ENCODE measurements around the gene DNAJA2. TPM values are rescaled to one million over a fixed set of nuclear protein-coding genes. Genes with fewer than 3 reads are reported as not detected.
"Not testable (repeated sequence)": the region's sequence is repeated elsewhere in the genome, so short reads cannot be mapped to it uniquely, and the experiment has no call there.

The DNAJA2 gene
- total RNA-seq, 5 donors from 2014 or later (not counting 1 experiment from before 2014, with no cell fraction given) = 60.4 to 75.3 (median 67.4) TPM

GRCh38 chr16:47013172-47013571 is 39.7 kb upstream of the DNAJA2 start:
- Mint-ChIP-seq H3K27me3 (no peaks in the 10 kb centered on the region), H3K9me3 (no peaks in the 10 kb centered on the region), H3K4me3 (no peak overlapping the region), H3K27ac (no peak overlapping the region), H3K36me3 (no peaks in the 10 kb centered on the region), H3K4me1 (peaks cover 18 to 20% (median 18%) of the 10 kb centered on the region in 3 donors)
- ATAC-seq (replicated peaks in 1 of 4) = no peak
- Histone ChIP-seq H3K27me3 (replicated peaks in 1 of 2; ENCODE audit: control insufficient read depth in 2 of 2, extremely low read depth in 1 of 2, insufficient read depth in 2 of 2, low read length in 1 of 2) (peaks cover 0 to 2% of the 10 kb centered on the region in 2 experiments), H3K4me3 (ENCODE audit: control insufficient read depth in 1 of 2, extremely low read depth in 1 of 2, low read length in 1 of 2) (no peak overlapping the region), H3K9me3 (no peaks in the 10 kb centered on the region), H3K36me3 (ENCODE audit: control insufficient read depth in 2 of 2, extremely low read depth in 1 of 2, insufficient read depth in 1 of 2, low read length in 1 of 2) (no peaks in the 10 kb centered on the region), H3K27ac (ENCODE audit: low read length) (no peak overlapping the region), H3K4me1 (ENCODE audit: control insufficient read depth in 1 of 2, extremely low read depth in 1 of 2, insufficient read depth in 2 of 2, low read length in 2 of 2) (peaks cover 5 to 17% of the 10 kb centered on the region in 2 experiments)
- WGBS (ENCODE audit: insufficient coverage) = no CpG with 5 or more reads among the region's 4 CpGs
- DNase-seq = no peak
- ChIA-PET CTCF (no interaction called here), POLR2A (no interaction called here)

GRCh38 chr16:47010812-47011211 is 37.3 kb upstream of the DNAJA2 start:
- DNase-seq; H3K4me1 ChIP-seq (ENCODE audit: control insufficient read depth in 1 of 2, extremely low read depth in 1 of 2, insufficient read depth in 2 of 2, low read length in 2 of 2); ATAC-seq (replicated peaks in 1 of 4); H3K9me3 ChIP-seq; H3K36me3 ChIP-seq (ENCODE audit: control insufficient read depth in 2 of 2, extremely low read depth in 1 of 2, insufficient read depth in 1 of 2, low read length in 1 of 2); POLR2A ChIA-PET; H3K9me3 Mint-ChIP-seq; H3K36me3 Mint-ChIP-seq; CTCF ChIA-PET; H3K4me1 Mint-ChIP-seq; H3K4me3 ChIP-seq (ENCODE audit: control insufficient read depth in 1 of 2, extremely low read depth in 1 of 2, low read length in 1 of 2); H3K4me3 Mint-ChIP-seq; H3K27ac ChIP-seq (ENCODE audit: low read length); H3K27ac Mint-ChIP-seq; H3K27me3 Mint-ChIP-seq; H3K27me3 ChIP-seq (replicated peaks in 1 of 2; ENCODE audit: control insufficient read depth in 2 of 2, extremely low read depth in 1 of 2, insufficient read depth in 2 of 2, low read length in 1 of 2): not testable (repeated sequence)
- WGBS (ENCODE audit: insufficient coverage) = no CpG with 5 or more reads among the region's 2 CpGs

DNA sequence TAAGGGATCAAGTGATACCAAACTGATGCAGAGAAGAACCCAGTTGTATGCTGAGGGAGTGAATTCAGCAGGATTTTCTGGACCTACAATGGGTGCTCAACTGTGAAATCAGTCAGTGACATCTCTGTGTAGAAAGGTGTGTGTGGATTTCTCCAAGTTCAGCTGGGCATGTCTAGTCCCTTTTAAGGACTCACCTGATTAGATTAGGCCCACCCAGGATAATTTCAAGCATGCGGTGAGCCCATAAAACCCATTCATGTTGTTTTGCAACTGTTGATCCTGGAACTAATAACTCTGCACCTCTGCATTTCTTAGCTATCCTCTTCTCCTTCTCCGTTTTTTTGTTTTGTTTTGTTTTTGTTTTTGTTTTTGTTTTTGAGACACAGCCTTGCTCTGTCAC is 35.1 kb upstream of the DNAJA2 start:
- Histone ChIP-seq H3K27me3 (replicated peaks in 1 of 2; ENCODE audit: control insufficient read depth in 2 of 2, extremely low read depth in 1 of 2, insufficient read depth in 2 of 2, low read length in 1 of 2) (peaks cover 0 to 2% of the 10 kb centered on the region in 2 experiments), H3K36me3 (ENCODE audit: control insufficient read depth in 2 of 2, extremely low read depth in 1 of 2, insufficient read depth in 1 of 2, low read length in 1 of 2) (no peaks in the 10 kb centered on the region), H3K9me3 (no peaks in the 10 kb centered on the region), H3K27ac (ENCODE audit: low read length) (no peak overlapping the region), H3K4me3 (ENCODE audit: control insufficient read depth in 1 of 2, extremely low read depth in 1 of 2, low read length in 1 of 2) (no peak overlapping the region), H3K4me1 (ENCODE audit: control insufficient read depth in 1 of 2, extremely low read depth in 1 of 2, insufficient read depth in 2 of 2, low read length in 2 of 2) (no peaks in the 10 kb centered on the region)
- H3K4me1 Mint-ChIP-seq = peaks cover 0 to 3% (median 0%) of the 10 kb centered on the region in 3 donors
- H3K9me3 Mint-ChIP-seq = no peaks in the 10 kb centered on the region
- no peaks in the 10 kb centered on the region for H3K36me3 Mint-ChIP-seq
- WGBS (ENCODE audit: insufficient coverage) = 100% methylated on average over 1 of the region's 2 CpGs
- DNase-seq (no peak), ATAC-seq (replicated peaks in 1 of 4) (no peak)
- POLR2A ChIA-PET = no interaction called here
- CTCF ChIA-PET = interaction anchor here in 1 of 2 donors (0.6 kb wide), 1 partner anchor 25 kb away, joined by 6 read pairs; no protein-coding TSS in a partner anchor
- H3K27ac Mint-ChIP-seq = peak overlapping the region in 1 of 2 donors; percentile 28
- H3K27me3 Mint-ChIP-seq = no peaks in the 10 kb centered on the region
- no peak overlapping the region for H3K4me3 Mint-ChIP-seq

DNA sequence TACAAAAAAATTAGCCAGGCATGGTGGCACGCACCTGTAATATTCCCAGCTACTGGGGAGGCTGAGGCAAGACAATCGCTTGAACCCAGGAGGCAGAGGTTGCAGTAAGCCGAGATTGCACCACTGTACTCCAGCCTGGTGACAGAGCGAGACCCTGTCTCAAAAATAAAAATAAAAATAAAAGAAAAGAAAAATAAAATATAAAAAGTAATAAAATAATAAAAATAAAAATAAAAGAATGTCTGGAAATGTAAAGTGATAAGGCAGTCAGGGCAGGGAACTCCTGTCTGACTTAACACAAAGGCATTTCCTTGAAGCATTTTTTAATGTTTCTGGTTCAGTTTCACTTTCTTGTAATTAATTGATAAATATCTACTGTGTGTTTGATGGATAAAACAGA is 34.7 kb upstream of the DNAJA2 start:
- Mint-ChIP-seq H3K27ac (peak overlapping the region in 1 of 2 donors; percentile 28), H3K27me3 (no peaks in the 10 kb centered on the region), H3K4me3 (no peak overlapping the region), H3K4me1 (peaks cover 0 to 3% (median 0%) of the 10 kb centered on the region in 3 donors), H3K36me3 (no peaks in the 10 kb centered on the region), H3K9me3 (no peaks in the 10 kb centered on the region)
- no peak overlapping the region for H3K27ac ChIP-seq (ENCODE audit: low read length)
- ChIA-PET POLR2A (interaction anchor here in 1 of 2 donors (0.7 kb wide), 1 partner anchor 149 kb away, joined by 4 read pairs; no protein-coding TSS in a partner anchor), CTCF (interaction anchor here (0.6 to 0.7 kb wide), 5 partner anchors 18 to 1143 kb away, joined by 3 to 5 read pairs (median 4); no protein-coding TSS in a partner anchor)
- no peaks in the 10 kb centered on the region for H3K36me3 ChIP-seq (ENCODE audit: control insufficient read depth in 2 of 2, extremely low read depth in 1 of 2, insufficient read depth in 1 of 2, low read length in 1 of 2)
- DNase-seq (no peak), ATAC-seq (replicated peaks in 1 of 4) (no peak)
- H3K9me3 ChIP-seq = no peaks in the 10 kb centered on the region
- H3K4me3 ChIP-seq (ENCODE audit: control insufficient read depth in 1 of 2, extremely low read depth in 1 of 2, low read length in 1 of 2) = no peak overlapping the region
- peaks cover 0 to 2% of the 10 kb centered on the region in 2 experiments for H3K27me3 ChIP-seq (replicated peaks in 1 of 2; ENCODE audit: control insufficient read depth in 2 of 2, extremely low read depth in 1 of 2, insufficient read depth in 2 of 2, low read length in 1 of 2)
- 100% methylated on average over 1 of the region's 4 CpGs for WGBS (ENCODE audit: insufficient coverage)
- no peaks in the 10 kb centered on the region for H3K4me1 ChIP-seq (ENCODE audit: control insufficient read depth in 1 of 2, extremely low read depth in 1 of 2, insufficient read depth in 2 of 2, low read length in 2 of 2)

DNA sequence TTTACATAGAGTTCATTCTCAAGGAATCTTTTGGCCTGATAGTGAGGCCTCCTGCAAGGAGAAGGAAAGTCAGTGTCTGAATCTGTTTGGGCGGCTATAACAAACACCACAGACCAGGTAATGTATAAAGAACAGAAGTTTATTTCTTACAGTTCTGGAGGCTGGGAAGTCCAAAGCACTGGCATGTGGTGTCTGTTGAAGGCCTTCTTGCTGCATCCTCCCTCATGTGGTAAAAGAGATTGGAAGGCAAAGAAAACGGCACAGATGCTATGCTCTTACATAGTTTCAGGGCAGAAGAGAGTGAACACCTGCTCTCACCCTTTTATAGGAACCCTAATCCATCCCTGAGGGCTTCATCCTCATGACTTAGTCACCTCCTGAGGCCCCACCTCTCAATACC is 31.2 kb upstream of the DNAJA2 start:
- peaks cover 0 to 3% (median 0%) of the 10 kb centered on the region in 3 donors for H3K4me1 Mint-ChIP-seq

DNA sequence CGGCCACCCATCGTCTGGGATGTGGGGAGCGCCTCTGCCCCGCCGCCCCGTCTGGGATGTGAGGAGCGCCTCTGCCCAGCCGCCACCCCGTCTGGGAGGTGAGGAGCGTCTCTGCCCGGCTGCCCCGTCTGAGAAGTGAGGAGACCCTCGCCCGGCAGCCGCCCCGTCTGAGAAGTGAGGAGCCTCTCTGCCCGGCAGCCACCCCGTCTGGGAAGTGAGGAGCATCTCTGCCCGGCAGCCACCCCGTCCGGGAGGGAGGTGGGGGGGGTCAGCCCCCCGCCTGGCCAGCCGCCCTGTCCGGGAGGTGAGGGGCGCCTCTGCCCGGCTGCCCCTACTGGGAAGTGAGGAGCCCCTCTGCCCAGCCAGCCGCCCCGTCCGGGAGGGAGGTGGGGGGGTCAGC is 26.6 kb upstream of the DNAJA2 start:
- H3K4me3 ChIP-seq (ENCODE audit: control insufficient read depth in 1 of 2, extremely low read depth in 1 of 2, low read length in 1 of 2); H3K4me1 ChIP-seq (ENCODE audit: control insufficient read depth in 1 of 2, extremely low read depth in 1 of 2, insufficient read depth in 2 of 2, low read length in 2 of 2); H3K9me3 ChIP-seq; CTCF ChIA-PET; H3K4me1 Mint-ChIP-seq; H3K27ac ChIP-seq (ENCODE audit: low read length); ATAC-seq (replicated peaks in 1 of 4); H3K27ac Mint-ChIP-seq; H3K27me3 ChIP-seq (replicated peaks in 1 of 2; ENCODE audit: control insufficient read depth in 2 of 2, extremely low read depth in 1 of 2, insufficient read depth in 2 of 2, low read length in 1 of 2); H3K27me3 Mint-ChIP-seq; H3K36me3 Mint-ChIP-seq; H3K36me3 ChIP-seq (ENCODE audit: control insufficient read depth in 2 of 2, extremely low read depth in 1 of 2, insufficient read depth in 1 of 2, low read length in 1 of 2); DNase-seq; H3K4me3 Mint-ChIP-seq; POLR2A ChIA-PET; H3K9me3 Mint-ChIP-seq: not testable (repeated sequence)
- WGBS (ENCODE audit: insufficient coverage) = no CpG with 5 or more reads among the region's 29 CpGs

More for the DNA sequence above, 31.2 kb upstream of the DNAJA2 start:
- Histone ChIP-seq H3K36me3 (ENCODE audit: control insufficient read depth in 2 of 2, extremely low read depth in 1 of 2, insufficient read depth in 1 of 2, low read length in 1 of 2) (no peaks in the 10 kb centered on the region), H3K4me1 (ENCODE audit: control insufficient read depth in 1 of 2, extremely low read depth in 1 of 2, insufficient read depth in 2 of 2, low read length in 2 of 2) (no peaks in the 10 kb centered on the region), H3K4me3 (ENCODE audit: control insufficient read depth in 1 of 2, extremely low read depth in 1 of 2, low read length in 1 of 2) (no peak overlapping the region), H3K27ac (ENCODE audit: low read length) (no peak overlapping the region), H3K27me3 (replicated peaks in 1 of 2; ENCODE audit: control insufficient read depth in 2 of 2, extremely low read depth in 1 of 2, insufficient read depth in 2 of 2, low read length in 1 of 2) (no peaks in the 10 kb centered on the region), H3K9me3 (no peaks in the 10 kb centered on the region)
- ChIA-PET CTCF (no interaction called here), POLR2A (no interaction called here)
- no CpG with 5 or more reads among the region's 2 CpGs for WGBS (ENCODE audit: insufficient coverage)
- Mint-ChIP-seq H3K27me3 (no peaks in the 10 kb centered on the region), H3K27ac (no peak overlapping the region), H3K4me3 (no peak overlapping the region), H3K9me3 (no peaks in the 10 kb centered on the region), H3K36me3 (no peaks in the 10 kb centered on the region)
- no peak for ATAC-seq (replicated peaks in 1 of 4)
- DNase-seq = no peak

- Mint-ChIP-seq H3K4me3 (no peak overlapping the region), H3K9me3 (no peaks in the 10 kb centered on the region), H3K4me1 (no peaks in the 10 kb centered on the region), H3K27ac (no peak overlapping the region), H3K36me3 (no peaks in the 10 kb centered on the region), H3K27me3 (no peaks in the 10 kb centered on the region)
- CTCF ChIA-PET = interaction anchor here in 1 of 2 donors (0.6 kb wide), 1 partner anchor 162 kb away, joined by 4 read pairs; no protein-coding TSS in a partner anchor
- POLR2A ChIA-PET = no interaction called here
- no CpG with 5 or more reads among the region's 3 CpGs for whole genome bisulfite sequencing (ENCODE audit: insufficient coverage)
- ATAC-seq (replicated peaks in 1 of 4) = no peak
- Histone ChIP-seq H3K4me1 (ENCODE audit: control insufficient read depth in 1 of 2, extremely low read depth in 1 of 2, insufficient read depth in 2 of 2, low read length in 2 of 2) (no peaks in the 10 kb centered on the region), H3K27ac (ENCODE audit: low read length) (no peak overlapping the region), H3K27me3 (replicated peaks in 1 of 2; ENCODE audit: control insufficient read depth in 2 of 2, extremely low read depth in 1 of 2, insufficient read depth in 2 of 2, low read length in 1 of 2) (peaks cover 0 to under 1% of the 10 kb centered on the region in 2 experiments), H3K36me3 (ENCODE audit: control insufficient read depth in 2 of 2, extremely low read depth in 1 of 2, insufficient read depth in 1 of 2, low read length in 1 of 2) (no peaks in the 10 kb centered on the region), H3K4me3 (ENCODE audit: control insufficient read depth in 1 of 2, extremely low read depth in 1 of 2, low read length in 1 of 2) (no peak overlapping the region), H3K9me3 (no peaks in the 10 kb centered on the region)
- no peak for DNase-seq
Observed at GRCh38 chr16:46997844-46998243, 24.4 kb upstream of the DNAJA2 start.
